RWPE1 (cell line): ENCODE measurements around the gene NXPH3.

ENCODE experiments used
- CTCF ChIA-PET: fragments of 350-600 bp; sonication (Branson Sonifier 250); formaldehyde crosslinking; extraction: SDS; loops from one replicate; lab custom pipeline; 2021; lab: Yijun Ruan, JAX
- POLR2A ChIA-PET: fragments of 400-600 bp; formaldehyde crosslinking; extraction: SDS; loops from one replicate; lab custom pipeline; 2020; ENCODE audit warnings: antibody characterized with exemption; ENCODE audit not compliant: low non-redundant PET; lab: Yijun Ruan, JAX
- DNase-seq: peaks from one replicate; pipeline ENCODE4 v3.0.0; 2012; ENCODE audit warnings: low spot score
- H3K27ac ChIP-seq: fragments of 450-650 bp; 2 replicates; pipeline ENCODE4 v1.5.1; 2017
- TF ChIP-seq, protein P1 (sequence below): fragments of 450-650 bp; conservative IDR thresholded peaks from 2 replicates; pipeline ENCODE4 v1.5.1; 2017; ENCODE audit warnings: low read depth, mild to moderate bottlenecking

Gene NXPH3

DNA sequence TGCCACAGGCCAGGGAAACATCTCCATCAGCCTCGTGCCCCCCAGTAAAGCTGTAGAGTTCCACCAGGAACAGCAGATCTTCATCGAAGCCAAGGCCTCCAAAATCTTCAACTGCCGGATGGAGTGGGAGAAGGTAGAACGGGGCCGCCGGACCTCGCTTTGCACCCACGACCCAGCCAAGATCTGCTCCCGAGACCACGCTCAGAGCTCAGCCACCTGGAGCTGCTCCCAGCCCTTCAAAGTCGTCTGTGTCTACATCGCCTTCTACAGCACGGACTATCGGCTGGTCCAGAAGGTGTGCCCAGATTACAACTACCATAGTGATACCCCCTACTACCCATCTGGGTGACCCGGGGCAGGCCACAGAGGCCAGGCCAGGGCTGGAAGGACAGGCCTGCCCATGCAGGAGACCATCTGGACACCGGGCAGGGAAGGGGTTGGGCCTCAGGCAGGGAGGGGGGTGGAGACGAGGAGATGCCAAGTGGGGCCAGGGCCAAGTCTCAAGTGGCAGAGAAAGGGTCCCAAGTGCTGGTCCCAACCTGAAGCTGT, 3.4 kb downstream of the NXPH3 start:
- TF ChIP-seq, protein P1, sequence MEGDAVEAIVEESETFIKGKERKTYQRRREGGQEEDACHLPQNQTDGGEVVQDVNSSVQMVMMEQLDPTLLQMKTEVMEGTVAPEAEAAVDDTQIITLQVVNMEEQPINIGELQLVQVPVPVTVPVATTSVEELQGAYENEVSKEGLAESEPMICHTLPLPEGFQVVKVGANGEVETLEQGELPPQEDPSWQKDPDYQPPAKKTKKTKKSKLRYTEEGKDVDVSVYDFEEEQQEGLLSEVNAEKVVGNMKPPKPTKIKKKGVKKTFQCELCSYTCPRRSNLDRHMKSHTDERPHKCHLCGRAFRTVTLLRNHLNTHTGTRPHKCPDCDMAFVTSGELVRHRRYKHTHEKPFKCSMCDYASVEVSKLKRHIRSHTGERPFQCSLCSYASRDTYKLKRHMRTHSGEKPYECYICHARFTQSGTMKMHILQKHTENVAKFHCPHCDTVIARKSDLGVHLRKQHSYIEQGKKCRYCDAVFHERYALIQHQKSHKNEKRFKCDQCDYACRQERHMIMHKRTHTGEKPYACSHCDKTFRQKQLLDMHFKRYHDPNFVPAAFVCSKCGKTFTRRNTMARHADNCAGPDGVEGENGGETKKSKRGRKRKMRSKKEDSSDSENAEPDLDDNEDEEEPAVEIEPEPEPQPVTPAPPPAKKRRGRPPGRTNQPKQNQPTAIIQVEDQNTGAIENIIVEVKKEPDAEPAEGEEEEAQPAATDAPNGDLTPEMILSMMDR, result no peak
- CTCF ChIA-PET, result interaction anchor here (0.6 to 1.3 kb wide), 4 partner anchors 9 to 1753 kb away, joined by 3 to 6 read pairs (median 4); no protein-coding TSS in a partner anchor
- no peak for DNase-seq
- POLR2A ChIA-PET, result no interaction called here
- no peak overlapping the region for H3K27ac ChIP-seq

DNA sequence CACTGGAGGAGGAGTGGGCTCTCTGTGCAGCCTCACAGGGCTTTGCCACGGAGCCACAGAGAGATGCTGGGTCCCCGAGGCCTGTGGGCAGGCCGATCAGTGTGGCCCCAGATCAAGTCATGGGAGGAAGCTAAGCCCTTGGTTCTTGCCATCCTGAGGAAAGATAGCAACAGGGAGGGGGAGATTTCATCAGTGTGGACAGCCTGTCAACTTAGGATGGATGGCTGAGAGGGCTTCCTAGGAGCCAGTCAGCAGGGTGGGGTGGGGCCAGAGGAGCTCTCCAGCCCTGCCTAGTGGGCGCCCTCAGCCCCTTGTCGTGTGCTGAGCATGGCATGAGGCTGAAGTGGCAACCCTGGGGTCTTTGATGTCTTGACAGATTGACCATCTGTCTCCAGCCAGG, 3.9 kb downstream of the NXPH3 start:
- DNase-seq, result no peak
- ChIA-PET CTCF (interaction anchor here (0.6 to 1.3 kb wide), 5 partner anchors 9 to 1754 kb away, joined by 3 to 6 read pairs (median 3); no protein-coding TSS in a partner anchor), POLR2A (no interaction called here)
- TF ChIP-seq, protein P1, result no peak
- no peak overlapping the region for H3K27ac ChIP-seq

DNA sequence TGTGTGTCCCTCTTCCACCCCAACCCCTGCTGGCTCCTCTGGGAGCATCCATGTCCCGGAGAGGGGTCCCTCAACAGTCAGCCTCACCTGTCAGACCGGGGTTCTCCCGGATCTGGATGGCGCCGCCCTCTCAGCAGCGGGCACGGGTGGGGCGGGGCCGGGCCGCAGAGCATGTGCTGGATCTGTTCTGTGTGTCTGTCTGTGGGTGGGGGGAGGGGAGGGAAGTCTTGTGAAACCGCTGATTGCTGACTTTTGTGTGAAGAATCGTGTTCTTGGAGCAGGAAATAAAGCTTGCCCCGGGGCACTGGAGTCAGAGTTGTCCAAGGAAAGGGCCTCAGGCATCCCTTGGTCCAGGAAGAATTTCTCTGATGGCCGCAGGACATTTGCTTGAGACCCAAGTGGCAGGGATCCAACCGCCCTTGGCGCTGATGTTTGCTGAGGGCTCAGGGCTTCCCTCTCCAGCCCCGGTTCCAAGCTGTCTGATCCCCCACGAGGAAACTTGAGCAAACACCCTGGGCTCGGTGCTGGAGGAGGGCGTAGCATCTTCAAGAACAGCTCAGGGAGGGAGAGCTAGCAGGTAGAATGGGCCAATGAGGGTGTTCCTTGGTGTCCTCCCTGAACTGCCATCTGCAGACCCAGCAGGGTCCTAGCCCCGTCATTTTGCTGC, 4.5 kb downstream of the NXPH3 start:
- ChIA-PET CTCF (interaction anchor here (0.7 to 1.3 kb wide), 3 partner anchors 10 to 128 kb away, joined by 3 to 4 read pairs (median 3); no protein-coding TSS in a partner anchor), POLR2A (no interaction called here)

DNA sequence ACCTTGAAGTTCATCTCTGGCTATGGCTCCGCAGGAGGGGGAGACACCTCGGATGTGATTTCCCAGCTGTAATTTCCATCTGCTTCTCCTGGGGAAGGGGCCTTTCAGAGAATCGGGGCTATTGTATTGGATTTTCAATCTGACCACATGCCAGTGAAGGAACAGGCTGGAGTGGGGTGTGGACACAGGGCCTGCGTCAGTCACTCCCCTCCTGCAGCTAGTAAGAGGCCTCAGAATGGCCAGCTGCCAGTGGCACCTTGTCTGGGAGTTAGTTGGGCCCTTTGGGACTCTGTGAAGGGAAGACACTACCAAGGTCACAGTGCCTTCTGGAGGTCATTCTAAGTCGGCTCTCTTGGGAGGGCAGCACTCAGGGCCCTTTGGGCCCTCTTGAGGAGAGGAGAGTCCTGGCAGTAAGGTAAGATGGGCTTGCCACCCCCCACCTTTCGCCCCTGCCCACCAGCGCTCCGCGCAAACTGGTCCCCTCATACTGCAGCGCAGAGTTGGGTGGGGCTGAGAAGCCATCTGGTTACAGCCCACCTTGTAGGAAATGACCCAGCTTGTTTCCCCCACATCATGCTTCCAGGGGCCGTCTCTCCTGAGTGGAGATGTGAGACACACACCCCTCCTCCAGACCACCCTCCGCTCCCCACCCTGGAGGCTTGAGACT, 5.4 kb downstream of the NXPH3 start:
- CTCF ChIA-PET, result no interaction called here
- TF ChIP-seq, protein P1, result no peak

More for the DNA sequence above, 4.5 kb downstream of the NXPH3 start:
- DNase-seq, result no peak
- TF ChIP-seq, protein P1, result no peak
- no peak overlapping the region for H3K27ac ChIP-seq

DNA sequence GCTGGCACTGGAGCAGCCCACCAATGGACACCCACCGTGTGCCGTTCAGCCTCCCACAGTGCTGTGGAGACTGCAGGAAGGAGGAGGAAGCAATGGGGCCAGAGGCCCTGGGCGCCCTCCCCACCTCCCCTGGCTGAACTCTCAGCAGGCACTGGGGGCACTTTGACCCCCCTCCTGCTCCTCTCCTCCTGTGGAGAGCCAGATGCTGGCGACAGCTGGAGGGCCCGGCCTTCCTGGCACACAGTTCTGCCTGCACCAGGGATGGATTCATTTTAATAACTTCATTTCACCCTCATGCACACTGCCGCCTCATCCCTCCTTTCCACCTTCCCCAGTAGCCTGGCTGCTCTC, 6.0 kb downstream of the NXPH3 start:
- TF ChIP-seq, protein P1, result no peak
- CTCF ChIA-PET, result interaction anchor here (1.1 kb wide), 1 partner anchor 114 kb away, joined by 3 read pairs; no protein-coding TSS in a partner anchor
- no peak overlapping the region for H3K27ac ChIP-seq
- DNase-seq, result no peak
- POLR2A ChIA-PET, result no interaction called here

More for the DNA sequence above, 5.4 kb downstream of the NXPH3 start:
- no peak overlapping the region for H3K27ac ChIP-seq
- no peak for DNase-seq
- POLR2A ChIA-PET, result no interaction called here

DNA sequence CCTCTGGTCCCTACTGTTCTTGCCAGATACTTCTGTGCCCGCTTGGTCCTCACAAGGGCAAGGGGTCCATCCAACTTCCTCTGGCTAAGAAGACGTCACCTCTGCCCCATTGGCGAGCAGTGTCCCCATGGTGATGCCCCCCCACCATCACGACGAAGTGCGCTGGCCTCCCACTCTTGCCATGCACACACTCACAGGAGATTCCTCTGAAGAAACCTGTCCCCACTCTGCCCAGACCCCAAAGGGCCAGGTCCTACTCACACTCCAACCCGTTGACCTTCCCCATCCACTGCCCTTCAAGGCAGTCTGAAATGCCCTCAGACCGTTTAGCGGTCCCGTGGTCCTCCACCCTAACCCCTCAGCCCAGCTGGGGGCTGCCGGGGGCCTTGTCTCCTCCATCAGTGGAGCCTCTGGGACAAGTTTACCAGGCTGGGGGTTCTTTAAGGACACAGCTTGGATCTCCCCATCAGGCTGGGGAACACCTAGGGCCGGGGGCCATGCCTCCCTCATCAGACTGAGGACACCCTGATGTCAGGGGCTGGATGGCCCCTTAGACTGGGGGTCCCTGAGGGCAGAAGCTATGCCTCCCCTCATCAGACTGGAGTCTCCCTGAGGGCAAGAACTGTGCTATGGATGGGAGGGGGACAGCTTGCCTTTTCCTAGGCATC, 6.5 kb downstream of the NXPH3 start:
- CTCF ChIA-PET, result interaction anchor here (1.1 kb wide), 1 partner anchor 113 kb away, joined by 3 read pairs; no protein-coding TSS in a partner anchor
- POLR2A ChIA-PET, result no interaction called here
- TF ChIP-seq, protein P1, result no peak
- DNase-seq, result no peak
- H3K27ac ChIP-seq, result peak overlapping the region; percentile 14; the same call in 1 of the 2 replicates
